Fibroblast of gingiva (primary cell): ENCODE results near the gene RDH12.

Experiments
- DNase-seq: peaks from one replicate; pipeline ENCODE4 v3.0.0-alpha.2; 2011; ENCODE audit warnings: low read depth

RDH12 gene

GRCh38 chr14:67749341-67750084 is 47.8 kb downstream of the RDH12 start:
- DNase-seq: no peak

DNA sequence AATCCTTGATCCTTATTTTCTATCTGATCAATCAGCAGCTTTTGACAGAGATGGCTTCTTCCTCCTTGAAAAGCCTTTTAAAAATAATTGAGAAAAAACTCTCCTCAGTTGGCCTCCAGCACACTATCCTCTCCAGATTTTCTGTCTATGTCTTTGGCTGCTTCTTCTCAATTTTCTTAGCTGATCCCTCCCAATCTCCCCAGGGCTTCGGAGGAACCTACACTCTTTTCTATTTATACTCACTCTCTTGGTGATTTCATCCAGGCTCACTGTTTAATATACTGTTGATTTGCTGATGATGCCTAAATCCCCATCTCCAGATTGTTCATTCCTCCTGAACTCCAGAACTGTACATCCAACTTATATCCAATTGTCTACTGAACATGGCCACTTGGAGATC is 54.8 kb downstream of the RDH12 start:
- no peak for DNase-seq

DNA sequence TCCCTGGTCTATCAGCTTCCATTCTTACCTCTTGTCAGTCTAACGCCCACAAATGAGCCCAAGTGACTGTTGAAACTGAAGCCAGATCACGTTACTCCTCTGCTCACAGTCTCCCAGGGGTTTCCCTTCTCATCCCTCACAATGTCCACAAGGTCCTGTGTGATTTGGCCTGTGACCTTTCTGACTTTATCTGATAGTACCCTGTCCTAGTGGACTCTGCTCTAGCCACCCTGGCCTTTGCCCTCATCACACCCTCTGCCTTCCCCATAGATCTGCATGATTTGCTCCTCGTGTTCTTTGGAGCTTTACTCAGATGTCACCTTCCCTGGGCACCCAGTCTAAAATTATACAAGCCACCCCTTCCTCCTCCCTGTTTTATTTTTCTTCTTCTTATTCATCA is 55.5 kb downstream of the RDH12 start:
- no peak for DNase-seq

GRCh38 chr14:67759916-67760315 is 58.2 kb downstream of the RDH12 start:
- DNase-seq: no peak

- DNase-seq: no peak
These were observed 60.4 kb downstream of the RDH12 start for GRCh38 chr14:67762051-67762450.

DNA sequence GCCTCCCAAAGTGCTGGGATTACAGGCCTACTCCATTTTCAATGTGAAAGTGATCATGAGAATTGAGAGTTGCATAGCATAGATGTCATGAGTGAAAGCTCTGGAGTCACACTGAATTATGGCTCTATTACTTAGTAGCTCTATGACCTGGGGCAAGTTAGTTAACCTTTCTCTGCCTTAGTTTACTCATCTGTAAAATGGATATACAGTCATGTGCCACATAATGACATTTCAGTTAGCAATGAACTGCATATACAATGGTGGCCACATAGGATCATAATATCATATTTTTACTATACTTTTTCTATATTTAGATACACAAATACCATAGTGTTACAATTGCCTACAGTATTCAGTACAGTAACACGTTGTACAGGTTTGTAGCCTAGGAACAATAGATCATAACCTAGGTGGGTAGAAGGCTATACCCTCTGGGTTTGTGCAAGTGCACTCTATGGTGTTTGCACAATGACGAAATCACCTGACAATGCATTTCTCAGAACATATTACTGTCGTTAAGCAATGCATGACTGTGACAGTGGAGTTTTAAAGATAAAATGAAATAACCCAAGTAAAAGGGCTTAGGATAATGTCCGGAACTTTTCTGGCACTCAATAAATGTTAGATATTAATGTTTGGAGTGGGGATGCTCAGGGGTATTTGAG is 61.6 kb downstream of the RDH12 start:
- DNase-seq: no peak

- no peak for DNase-seq
These were observed 62.8 kb downstream of the RDH12 start for GRCh38 chr14:67764496-67764895.

DNA sequence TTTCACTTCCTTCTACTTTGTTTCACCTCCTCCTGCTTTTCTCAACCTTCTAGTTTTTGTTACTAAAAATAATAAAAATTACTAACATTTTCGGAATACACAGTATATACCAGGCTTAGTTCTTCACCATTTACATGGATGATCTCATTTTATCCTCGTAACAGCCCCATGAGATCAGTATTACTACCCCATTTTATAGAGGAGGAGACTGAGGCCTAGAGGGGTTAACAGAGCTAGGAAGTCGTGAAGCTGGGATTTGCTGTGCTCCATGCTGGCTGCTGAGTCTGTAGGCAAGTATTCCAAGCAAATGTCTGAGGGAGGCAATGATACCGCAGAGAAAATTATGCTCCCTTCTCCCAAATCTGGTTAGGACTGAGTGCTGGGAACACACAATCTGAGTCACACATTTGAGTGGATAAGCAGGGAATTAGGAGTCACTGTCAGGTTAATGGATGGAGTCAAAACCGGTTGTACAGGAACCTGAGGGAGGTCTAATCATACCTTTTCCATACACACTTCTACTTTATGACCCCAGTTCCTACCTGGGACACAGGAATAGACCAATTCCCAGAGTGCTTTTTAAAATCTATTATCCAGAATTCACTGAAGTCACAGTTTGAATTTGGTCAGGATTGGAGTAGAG is 63.6 kb downstream of the RDH12 start:
- DNase-seq: no peak

- DNase-seq: no peak
These were observed 64.5 kb downstream of the RDH12 start for GRCh38 chr14:67766035-67766680.

- no peak for DNase-seq
These were observed 66.5 kb downstream of the RDH12 start for GRCh38 chr14:67768219-67768618.

DNA sequence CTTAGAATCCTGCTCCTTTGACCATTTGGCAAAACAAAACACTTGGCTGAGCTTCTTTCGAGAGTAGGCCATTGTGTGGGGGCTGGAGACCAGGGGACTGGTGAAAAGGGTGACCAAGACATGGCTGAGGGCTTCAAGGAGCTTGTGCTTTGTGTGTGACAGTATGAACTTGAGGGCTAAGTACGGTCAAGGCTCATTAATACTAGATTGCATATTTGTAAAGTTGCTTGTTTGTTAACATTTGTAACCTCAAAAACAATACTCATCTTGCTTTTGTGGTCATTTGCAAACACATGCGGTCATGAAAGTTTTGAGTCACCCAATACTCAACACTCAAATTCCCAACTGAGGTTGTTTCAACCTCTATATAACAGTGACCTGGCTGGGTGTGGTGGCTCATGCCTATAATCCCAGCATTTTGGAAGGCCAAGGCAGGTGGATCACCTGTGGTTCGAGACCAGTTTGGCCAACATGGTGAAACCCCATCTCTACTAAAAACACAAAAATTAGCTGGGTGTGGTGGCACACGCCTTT is 72.2 kb downstream of the RDH12 start:
- DNase-seq: no peak

GRCh38 chr14:67776653-67777322 is 75.1 kb downstream of the RDH12 start:
- DNase-seq: no peak

DNA sequence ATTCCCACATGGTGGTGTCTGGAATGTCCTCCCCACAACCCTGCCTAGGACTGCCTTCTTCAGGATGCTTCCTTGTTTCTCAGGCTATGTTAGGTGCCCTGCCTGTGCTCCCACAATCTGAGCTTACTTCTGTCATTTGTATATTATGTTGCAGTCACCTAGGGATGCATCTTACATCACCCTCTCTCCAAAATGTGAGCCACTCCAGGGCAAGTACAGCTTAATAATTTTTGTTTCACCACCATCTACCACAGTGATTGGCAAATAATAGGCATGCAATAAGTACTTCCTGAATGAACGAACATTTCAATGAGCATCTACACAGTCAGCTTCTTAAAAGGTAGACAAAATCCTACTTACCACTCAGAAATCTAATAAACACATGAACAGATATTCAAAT is 77.1 kb downstream of the RDH12 start:
- no peak for DNase-seq

GRCh38 chr14:67782090-67782489 is 80.4 kb downstream of the RDH12 start:
- no peak for DNase-seq
